GM10266 (cell line): ENCODE data around the gene ADSS1.

Experiments
- DNase-seq: peaks from one replicate; pipeline ENCODE4 v3.0.0; 2012; ENCODE audit errors: extremely low spot score
- CTCF ChIP-seq: IDR thresholded peaks from 2 replicates; pipeline ENCODE4 v1.5.1; 2012; ENCODE audit warnings: mild to moderate bottlenecking, low read depth; ENCODE audit not compliant: control insufficient read depth, insufficient read depth; ENCODE audit errors: missing control alignments

ADSS1 gene

GRCh38 chr14:104697892-104698583 lies 26.0 kb upstream of the ADSS1 start:
- no peak for TF ChIP-seq CTCF
- DNase-seq = no peak

GRCh38 chr14:104698688-104699425 lies 25.2 kb upstream of the ADSS1 start:
- DNase-seq = no peak
- no peak for TF ChIP-seq CTCF

GRCh38 chr14:104699426-104699748 lies 24.6 kb upstream of the ADSS1 start:
- no peak for TF ChIP-seq CTCF

GRCh38 chr14:104700225-104700651 lies 23.8 kb upstream of the ADSS1 start:
- no peak for DNase-seq
- TF ChIP-seq CTCF = no peak

More at GRCh38 chr14:104699426-104699748, 24.6 kb upstream of the ADSS1 start:
- DNase-seq = no peak

GRCh38 chr14:104700747-104701217 lies 23.2 kb upstream of the ADSS1 start:
- no peak for TF ChIP-seq CTCF
- no peak for DNase-seq

- no peak for DNase-seq
- TF ChIP-seq CTCF = no peak
Measured at GRCh38 chr14:104701383-104702076, 22.5 kb upstream of the ADSS1 start.
